Measurements from ENCODE around the gene UBE2G2.

- TF ChIP-seq ZNF274 (IDR thresholded peaks at IDR 0.05; ENCODE audit: low read depth, low read length) (no peak), YY1 (IDR thresholded peaks at IDR 0.05; ENCODE audit: insufficient read depth, insufficient read length) (no peak)
Observed at GRCh38 chr21:44849616-44850130, 48.1 kb upstream of the UBE2G2 start.

Data from NT2/D1 (cell line).